ENCODE measurements around the gene CD163L1.

The CD163L1 gene

DNA sequence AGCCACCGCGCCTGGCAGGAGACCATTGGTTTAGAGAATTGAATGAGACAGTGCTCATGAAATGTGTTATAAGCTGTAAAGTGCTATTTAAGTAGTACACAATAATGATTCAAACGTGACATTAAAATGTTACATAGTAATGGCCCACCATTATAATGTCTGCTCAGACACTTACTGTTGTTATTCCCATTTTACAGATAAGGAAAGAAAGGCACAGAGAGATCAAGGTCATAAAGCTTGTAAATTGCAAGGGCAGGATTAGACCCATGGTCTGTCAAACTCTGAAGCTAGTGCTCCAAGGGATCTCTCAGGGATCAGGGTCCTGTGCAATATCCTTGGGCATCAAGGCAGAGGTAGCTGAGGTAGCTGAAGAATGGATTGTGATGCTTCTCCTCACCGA, 133.9 kb downstream of the CD163L1 start:
- Histone ChIP-seq H2BK12ac (ENCODE audit: low read length) (no peak overlapping the region), H3K27ac (replicated peaks; ENCODE audit: low read length) (no peak overlapping the region), H3K4me1 (ENCODE audit: control insufficient read depth in 2 of 2, insufficient read depth in 1 of 2, low read depth in 1 of 2, low read length in 2 of 2) (no peaks in the 10 kb centered on the region), H4K8ac (ENCODE audit: low read depth, low read length) (no peak overlapping the region), H3K9ac (ENCODE audit: low read depth, low read length, poor library complexity) (no peak overlapping the region), H2BK5ac (ENCODE audit: low read length) (no peak overlapping the region), H3K14ac (ENCODE audit: low read length) (no peak overlapping the region), H3K4me3 (ENCODE audit: low read length in 2 of 2) (no peak overlapping the region), H3K4me2 (ENCODE audit: insufficient read depth, low read length, poor library complexity, severe bottlenecking) (no peak overlapping the region), H2AFZ (ENCODE audit: low read length) (no peak overlapping the region), H3K23ac (ENCODE audit: low read depth, low read length, poor library complexity) (no peak overlapping the region), H2BK15ac (ENCODE audit: low read length) (no peak overlapping the region), H3K4ac (ENCODE audit: low read length) (no peak overlapping the region), H4K91ac (ENCODE audit: low read depth, low read length, poor library complexity) (no peak overlapping the region), H3K79me1 (ENCODE audit: low read depth, low read length) (no peaks in the 10 kb centered on the region), H3K9me3 (replicated peaks in 1 of 2; ENCODE audit: control insufficient read depth in 2 of 2, insufficient read depth in 1 of 2, low read depth in 1 of 2, low read length in 2 of 2) (peaks cover 0 to 2% of the 10 kb centered on the region in 2 donors), H3K36me3 (replicated peaks in 1 of 2; ENCODE audit: control insufficient read depth in 2 of 2, insufficient read depth in 2 of 2, low read length in 2 of 2) (no peaks in the 10 kb centered on the region), H2BK120ac (ENCODE audit: low read depth, low read length) (no peak overlapping the region), H3K27me3 (ENCODE audit: control insufficient read depth in 3 of 3, insufficient read depth in 3 of 3, low read depth in 1 of 3, low read length in 3 of 3) (no peaks in the 10 kb centered on the region), H3K18ac (ENCODE audit: low read length) (no peak overlapping the region), H2AK5ac (ENCODE audit: low read depth, low read length) (no peak overlapping the region)
- no CpG with 5 or more reads among the region's 4 CpGs for WGBS, 2 donors (ENCODE audit: extremely low coverage in 2 of 2, insufficient read length in 2 of 2, insufficient replicate concordance in 1 of 2)
- no peak for DNase-seq (ENCODE audit: low spot score)

All from neuronal stem cell (in vitro differentiated cells).